GM10847 (cell line): Measurements from ENCODE around the gene TOPAZ1.

Experiments
- POLR2A ChIP-seq: IDR thresholded peaks from 2 replicates; pipeline ENCODE4 v1.6.1; 2011; ENCODE audit not compliant: insufficient read length; ENCODE audit errors: extremely low read depth

Gene TOPAZ1

DNA sequence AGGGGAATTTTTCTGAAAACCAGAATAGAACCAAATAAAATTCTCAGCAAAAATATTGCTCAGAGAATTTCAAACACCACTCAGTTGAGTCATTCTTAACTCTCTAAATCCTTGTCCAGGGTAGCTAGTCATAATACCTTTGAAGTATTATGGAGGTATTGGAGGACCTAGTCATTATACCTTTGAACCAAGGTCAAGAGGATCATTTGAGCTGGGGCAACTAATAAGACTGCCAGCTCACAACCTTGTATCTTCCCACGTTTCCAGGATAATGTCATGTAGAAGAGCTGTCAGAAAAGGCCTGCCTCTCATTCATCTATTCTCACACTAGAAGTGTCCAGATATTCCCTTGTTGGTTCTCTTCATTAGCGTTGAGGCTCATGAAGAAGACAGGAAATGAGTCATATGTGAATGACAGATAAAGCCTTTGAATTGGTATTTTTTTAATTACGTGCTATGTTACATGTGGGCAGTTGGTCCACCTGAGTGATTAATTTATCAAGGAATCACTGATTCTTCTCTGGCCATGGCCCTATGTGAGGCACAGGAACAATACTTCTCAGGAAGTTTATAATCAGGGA lies 48.3 kb downstream of the TOPAZ1 start:
- TF ChIP-seq POLR2A, result no peak

DNA sequence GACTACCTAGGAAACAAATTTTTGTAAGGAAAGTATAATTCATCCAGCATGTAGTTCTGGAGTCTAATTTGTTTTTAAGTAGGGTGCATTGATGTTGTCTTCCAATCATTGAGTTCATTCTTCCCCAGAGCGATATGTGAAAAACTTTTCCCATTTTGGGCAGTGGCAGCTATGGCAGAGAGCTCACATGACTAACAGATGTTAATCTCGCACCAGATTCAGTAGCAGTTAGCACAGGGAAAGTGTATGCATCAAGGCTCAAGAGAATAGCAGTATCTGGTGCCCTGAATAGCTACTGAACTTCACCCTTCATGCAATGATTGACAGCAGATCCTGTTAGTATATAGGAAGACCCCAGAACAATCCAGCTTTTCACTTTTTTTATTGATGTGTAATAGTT lies 50.6 kb downstream of the TOPAZ1 start:
- no peak for TF ChIP-seq POLR2A

DNA sequence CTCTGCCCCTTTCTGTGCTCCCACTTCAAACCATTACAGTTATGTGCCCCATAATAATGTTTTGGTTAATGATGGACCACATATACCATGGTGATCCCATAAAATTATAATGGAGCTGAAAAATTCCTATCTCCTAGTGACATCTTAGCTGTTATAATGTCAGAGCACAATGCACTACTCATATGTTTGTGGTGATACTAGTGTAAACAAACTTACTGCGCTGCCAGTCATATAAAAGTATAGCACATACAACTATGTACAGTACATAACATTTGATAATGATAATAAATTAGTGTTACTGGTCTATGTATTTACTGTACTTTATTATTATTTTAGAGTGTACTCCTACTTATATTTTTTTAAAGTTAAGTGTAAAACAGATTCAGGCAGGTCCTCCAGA lies 51.3 kb downstream of the TOPAZ1 start:
- no peak for TF ChIP-seq POLR2A

DNA sequence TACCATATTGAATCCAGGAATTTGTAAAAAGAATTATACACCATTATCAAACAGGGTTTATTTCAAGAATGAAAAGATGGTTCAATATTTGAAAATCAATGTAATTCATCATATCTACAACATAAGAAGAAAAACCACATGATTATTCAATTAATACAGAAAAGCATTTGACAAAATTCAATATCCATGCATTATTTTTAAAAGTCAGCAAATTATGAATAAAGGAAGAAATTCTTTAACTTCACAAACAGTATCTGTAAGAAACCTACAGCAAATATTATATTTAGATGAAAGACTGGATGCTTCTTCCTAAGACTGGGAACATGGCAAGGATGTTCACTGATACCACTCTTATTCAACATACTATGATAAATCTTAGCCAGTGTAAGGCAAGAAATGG lies 55.6 kb downstream of the TOPAZ1 start:
- TF ChIP-seq POLR2A, result no peak

DNA sequence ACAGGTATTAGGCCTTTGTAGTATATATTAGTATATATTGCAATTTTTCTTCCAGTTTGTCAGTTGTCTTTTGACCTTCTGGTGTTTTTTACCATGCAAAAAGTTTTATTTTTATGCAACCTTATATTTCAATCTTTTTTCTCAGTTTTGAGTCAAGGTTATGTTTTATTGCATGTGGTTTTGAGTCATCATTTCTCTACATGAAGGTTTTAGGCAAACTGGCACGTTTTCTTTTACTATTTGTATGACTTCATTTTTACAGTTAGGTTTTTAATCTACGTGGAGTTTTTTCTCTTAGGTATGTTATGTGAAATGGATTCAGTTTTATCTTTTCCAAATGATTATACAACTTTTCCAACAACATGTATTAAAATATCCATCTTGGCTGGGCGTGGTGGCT lies 60.1 kb downstream of the TOPAZ1 start:
- TF ChIP-seq POLR2A, result no peak

DNA sequence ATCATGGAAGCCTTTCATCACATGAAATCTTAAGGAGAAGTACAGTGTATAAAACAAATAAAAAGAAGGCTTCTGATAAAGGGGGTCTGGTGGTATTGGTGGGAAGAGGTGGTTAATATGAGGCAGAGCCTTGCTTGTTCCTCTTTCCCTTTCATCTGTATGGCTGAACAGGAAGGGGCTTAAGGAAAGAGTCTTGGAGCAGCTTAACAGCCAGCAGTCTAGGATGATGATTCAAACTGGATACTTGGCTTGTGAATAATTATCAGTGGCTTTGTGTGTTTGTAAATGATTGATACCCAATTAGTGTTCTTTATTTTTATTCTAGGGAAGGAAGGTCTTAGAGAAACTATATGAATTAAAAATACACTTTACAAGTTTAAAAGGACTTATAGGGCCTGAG lies 67.8 kb downstream of the TOPAZ1 start:
- TF ChIP-seq POLR2A, result no peak

DNA sequence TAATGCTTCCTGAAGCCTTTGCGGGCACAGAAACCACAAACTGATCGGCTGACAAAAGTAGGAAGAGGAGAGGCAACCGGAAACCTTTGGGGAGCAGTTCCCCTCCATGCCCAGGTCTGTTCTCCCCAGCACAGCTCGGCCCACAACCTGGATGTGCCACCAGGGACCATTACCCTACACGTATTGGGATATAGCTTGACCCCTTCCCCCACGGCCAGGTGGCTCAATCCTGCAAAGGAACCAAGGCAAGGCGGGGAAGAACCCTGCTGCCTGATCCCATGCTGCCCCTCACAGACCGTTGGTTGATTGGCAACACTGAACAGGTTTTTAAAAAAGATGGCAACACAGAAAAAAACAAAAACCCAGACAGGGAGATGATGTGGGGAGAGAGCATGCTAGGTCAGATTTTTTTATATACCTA lies 77.2 kb downstream of the TOPAZ1 start:
- TF ChIP-seq POLR2A, result no peak

DNA sequence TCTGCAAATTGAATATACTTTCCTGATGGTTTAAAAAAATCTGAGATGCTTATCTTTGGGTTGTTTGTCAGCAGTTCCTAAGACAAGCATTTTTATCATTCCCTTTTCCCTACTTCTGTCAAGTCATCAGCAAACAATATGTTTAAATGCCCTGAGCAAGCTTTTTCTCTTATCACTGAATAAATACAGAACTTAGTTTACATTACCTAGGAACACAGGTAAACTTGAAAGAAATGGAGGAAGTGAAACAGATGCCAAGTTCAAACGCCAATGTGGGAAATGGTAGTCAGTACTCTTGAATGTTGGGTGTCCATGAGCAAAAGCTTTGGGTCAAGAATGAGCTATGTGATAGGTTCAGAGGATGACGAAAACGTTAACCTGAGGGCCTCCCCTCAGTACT lies 79.6 kb downstream of the TOPAZ1 start:
- no peak for TF ChIP-seq POLR2A

DNA sequence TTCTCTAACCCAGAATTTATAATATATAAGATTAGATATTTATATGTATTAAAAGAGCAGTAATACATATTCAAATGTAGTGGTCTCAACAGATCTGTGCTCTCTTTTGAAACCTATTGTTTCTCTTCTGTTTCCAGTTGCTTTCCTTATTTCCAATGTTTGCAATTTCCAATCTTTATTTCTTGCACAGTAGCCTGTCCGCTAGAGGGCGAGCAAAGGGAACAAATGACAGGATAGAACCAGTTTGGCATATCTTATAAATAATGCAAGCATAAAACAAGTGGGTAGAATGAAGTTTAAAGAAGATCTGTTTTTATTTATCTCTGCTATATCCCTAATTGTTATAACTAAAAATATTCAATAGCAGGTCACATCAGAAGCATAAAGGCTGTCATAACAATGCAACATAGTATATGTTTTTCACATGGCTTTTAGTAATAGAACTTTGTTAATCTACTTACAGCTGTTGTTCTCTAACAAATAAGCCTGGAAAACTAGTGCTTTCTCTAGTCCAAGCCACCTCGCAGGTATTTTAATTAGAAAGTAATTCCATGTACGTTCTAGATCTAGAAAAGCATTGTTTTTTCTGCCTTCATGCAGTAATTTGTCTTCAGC lies 81.8 kb downstream of the TOPAZ1 start:
- no peak for TF ChIP-seq POLR2A

DNA sequence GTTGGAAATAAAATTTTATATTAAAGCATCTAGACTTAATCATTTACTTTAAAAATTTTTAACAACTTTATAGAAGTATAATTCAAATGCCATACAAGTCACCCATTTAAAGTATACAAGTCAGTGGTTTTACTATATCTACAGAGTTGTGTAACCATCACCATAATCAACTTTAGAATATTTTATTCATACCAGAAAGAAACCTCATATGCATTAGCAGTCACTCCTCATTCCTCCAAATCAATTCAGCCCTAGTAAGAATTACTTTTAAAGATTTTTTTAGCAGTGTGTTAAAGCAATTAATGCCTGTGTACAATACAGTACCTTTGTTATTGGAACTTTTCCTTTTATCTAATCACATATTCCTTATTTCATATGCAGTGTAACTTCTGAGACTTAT lies 82.9 kb downstream of the TOPAZ1 start:
- no peak for TF ChIP-seq POLR2A

DNA sequence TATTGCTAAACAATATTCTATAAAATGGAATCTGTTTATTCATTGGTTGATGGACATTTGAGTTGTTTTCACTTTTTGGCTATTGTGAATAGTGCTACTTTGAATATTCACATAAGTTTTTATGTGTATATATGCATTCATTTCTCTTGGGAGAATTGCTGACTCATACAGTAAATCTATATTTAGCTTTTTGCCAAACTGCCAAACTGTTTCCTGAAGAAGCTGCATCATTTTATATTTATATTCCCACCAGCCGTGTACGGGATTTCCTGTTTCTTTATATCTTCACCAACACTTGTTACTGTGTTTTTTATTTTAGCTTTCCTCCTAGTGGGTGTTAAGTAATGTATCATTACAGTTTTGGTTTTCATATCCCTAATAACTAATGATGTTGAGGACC lies 84.3 kb downstream of the TOPAZ1 start:
- no peak for TF ChIP-seq POLR2A

DNA sequence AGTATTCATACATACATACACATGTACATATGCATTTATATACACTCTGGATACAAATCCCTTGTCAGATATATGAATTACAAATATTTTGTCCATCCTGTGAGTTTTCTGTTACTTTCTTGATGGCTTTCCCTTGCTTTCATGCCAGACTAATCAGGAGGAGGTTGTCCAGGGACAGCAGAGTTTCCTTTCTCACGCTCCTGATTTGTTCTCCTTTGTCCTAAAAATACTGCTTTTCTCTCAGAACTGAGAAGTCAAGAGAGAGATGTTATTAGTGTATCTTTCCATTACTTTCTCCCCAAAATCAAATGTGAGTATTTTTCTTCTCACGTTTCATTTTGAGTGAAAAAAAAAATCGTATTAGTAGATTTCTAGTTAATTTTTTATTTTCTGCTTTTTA lies 84.8 kb downstream of the TOPAZ1 start:
- TF ChIP-seq POLR2A, result no peak

DNA sequence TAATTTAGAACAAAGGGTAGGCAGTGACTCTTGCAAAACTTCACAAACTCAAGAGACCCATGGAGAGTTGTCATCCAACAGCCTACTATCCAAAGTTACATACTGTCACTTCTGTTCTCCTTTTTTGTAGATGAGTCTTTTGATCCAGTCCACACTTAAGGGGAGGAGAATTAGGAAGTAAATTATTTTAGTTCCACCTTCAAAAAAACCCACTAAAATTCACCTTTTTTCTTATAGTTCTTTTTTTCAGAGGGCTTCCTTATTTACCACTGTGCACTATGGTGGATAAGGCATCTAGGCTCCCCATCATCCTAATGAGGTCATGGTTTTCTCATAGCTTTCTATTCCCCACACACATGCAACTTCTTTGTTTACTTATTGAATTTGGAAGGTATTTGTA lies 88.3 kb downstream of the TOPAZ1 start:
- TF ChIP-seq POLR2A, result no peak

DNA sequence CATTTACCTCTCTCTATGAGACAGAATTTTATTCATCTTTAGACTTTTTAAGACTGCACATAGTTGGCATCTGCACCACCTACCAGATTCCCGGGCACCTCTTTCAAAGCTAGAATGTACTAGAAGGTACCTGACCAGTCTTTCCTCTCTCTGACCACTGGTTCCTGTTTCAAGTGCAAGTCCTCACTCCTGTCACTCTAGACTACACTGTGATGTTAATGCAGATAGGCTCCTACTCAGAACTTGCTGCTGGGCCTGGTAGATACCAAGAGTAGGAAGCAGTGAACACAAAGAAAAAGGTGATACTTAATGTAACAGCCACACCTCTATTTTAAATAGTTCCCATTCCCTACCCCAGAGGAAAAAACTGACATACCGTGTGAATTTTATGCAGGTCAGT lies 88.8 kb downstream of the TOPAZ1 start:
- no peak for TF ChIP-seq POLR2A

DNA sequence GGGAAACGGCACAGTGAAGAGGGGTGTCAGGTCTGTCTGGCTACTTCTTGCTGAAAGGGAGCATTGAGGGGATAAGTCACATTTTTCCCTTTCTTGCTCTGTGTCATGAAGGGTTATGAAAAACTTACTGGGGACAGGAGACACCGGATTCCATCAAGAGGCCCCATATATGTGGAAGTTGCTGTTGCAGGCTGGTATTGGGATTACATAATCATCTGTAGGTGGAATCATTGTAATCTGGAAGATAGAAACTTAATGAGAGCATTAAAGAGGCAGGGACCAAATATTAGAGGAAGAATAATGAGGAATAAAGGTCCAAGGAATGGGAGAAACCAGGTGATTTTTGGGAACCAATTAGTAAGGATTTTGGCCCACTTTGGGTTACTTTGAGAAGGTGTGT lies 92.6 kb downstream of the TOPAZ1 start:
- TF ChIP-seq POLR2A, result no peak

DNA sequence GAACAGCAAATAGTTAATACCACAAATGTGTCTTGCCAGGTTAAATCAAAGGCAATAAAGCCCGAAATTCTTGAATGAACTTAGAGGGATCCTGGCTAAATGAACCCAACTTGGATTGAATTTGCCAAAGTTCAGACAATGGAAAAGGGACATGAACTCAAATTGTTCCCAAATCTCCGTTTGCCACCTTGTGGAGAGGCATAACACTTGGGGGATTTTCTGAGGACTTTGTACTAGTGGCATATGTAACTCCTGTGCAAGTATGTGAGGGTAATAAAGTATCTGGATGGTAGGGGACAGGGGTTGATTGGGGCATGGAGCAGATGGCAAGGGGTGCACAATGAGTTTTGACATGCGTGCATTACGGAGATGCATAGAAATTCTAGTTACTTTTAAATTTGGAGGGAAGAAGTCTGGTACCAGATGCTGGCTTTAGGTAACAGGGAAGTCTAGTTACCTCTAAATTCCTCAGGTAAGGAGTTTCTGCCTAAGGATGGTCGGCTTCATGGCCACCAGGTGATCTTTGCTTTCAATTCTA lies 95.6 kb downstream of the TOPAZ1 start:
- TF ChIP-seq POLR2A, result no peak
